ENCODE measurements around the gene EDARADD. TPM values are rescaled to one million over a fixed set of nuclear protein-coding genes. Genes with fewer than 3 reads are reported as not detected.
A peak's percentile ranks its signal among the peaks of the same experiment; 100 is the strongest.

EDARADD gene
- total RNA-seq, 1 experiment from 2014 or later, result 3.8 TPM

- H3K4me1 ChIP-seq, result peaks cover 25% of the 10 kb centered on the region
- H3K27ac ChIP-seq, result no peak overlapping the region; the same call in 1 of the 2 replicates
- no peaks in the 10 kb centered on the region for H3K36me3 ChIP-seq
- DNase-seq, result no peak
- H3K27me3 ChIP-seq, result no peaks in the 10 kb centered on the region
- H3K9me3 ChIP-seq (replicated peaks), result no peaks in the 10 kb centered on the region
- H3K4me3 ChIP-seq, result no peak overlapping the region
These were observed 124.2 kb downstream of the EDARADD start for GRCh38 chr1:236518322-236518721.

- peaks cover 18% of the 10 kb centered on the region for H3K4me1 ChIP-seq
- H3K27me3 ChIP-seq, result no peaks in the 10 kb centered on the region
- no peaks in the 10 kb centered on the region for H3K9me3 ChIP-seq (replicated peaks)
- no peak overlapping the region for H3K4me3 ChIP-seq
- H3K27ac ChIP-seq, result peak overlapping the region; percentile 35; the same call in 1 of the 2 replicates
- H3K36me3 ChIP-seq, result no peaks in the 10 kb centered on the region
- DNase-seq, result peak; percentile 31 to 50
These were observed 126.4 kb downstream of the EDARADD start for GRCh38 chr1:236520445-236521005.

- DNase-seq, result no peak
- Histone ChIP-seq H3K9me3 (replicated peaks) (no peaks in the 10 kb centered on the region), H3K4me3 (peak overlapping the region; percentile 58), H3K27me3 (no peaks in the 10 kb centered on the region), H3K4me1 (peaks cover 2% of the 10 kb centered on the region; the same call in 1 of the 2 replicates), H3K36me3 (no peaks in the 10 kb centered on the region), H3K27ac (peak overlapping the region; percentile 40; the same call in 1 of the 2 replicates)
These were observed 129.0 kb downstream of the EDARADD start for GRCh38 chr1:236522937-236523703.

GRCh38 chr1:236523704-236524141, 129.6 kb downstream of the EDARADD start, which contains the start of gene LGALS8:
Gene LGALS8, plus strand, starts transcription at chr1:236523982. Its CDS starts 2,089 bp downstream, at chr1:236526071.
- H3K27ac ChIP-seq, result peak within 1 kb of the TSS; percentile 40
- H3K4me1 ChIP-seq, result no peaks in the 10 kb centered on the region
- DNase-seq, result peak; percentile 50 to 51
- peak within 1 kb of the TSS; percentile 58 for H3K4me3 ChIP-seq
- H3K27me3 ChIP-seq, result no peaks in the 10 kb centered on the region
- no peaks in the 10 kb centered on the region for H3K36me3 ChIP-seq
- no peaks in the 10 kb centered on the region for H3K9me3 ChIP-seq (replicated peaks)

GRCh38 chr1:236524142-236524894, 130.2 kb downstream of the EDARADD start:
- Histone ChIP-seq H3K4me3 (peak overlapping the region; percentile 58), H3K4me1 (no peaks in the 10 kb centered on the region), H3K27me3 (no peaks in the 10 kb centered on the region), H3K27ac (peak overlapping the region; percentile 40), H3K9me3 (replicated peaks) (no peaks in the 10 kb centered on the region), H3K36me3 (no peaks in the 10 kb centered on the region)
- DNase-seq, result peak; percentile 38 to 47

GRCh38 chr1:236524895-236525184, 130.8 kb downstream of the EDARADD start:
- Histone ChIP-seq H3K4me1 (no peaks in the 10 kb centered on the region), H3K27me3 (no peaks in the 10 kb centered on the region), H3K36me3 (no peaks in the 10 kb centered on the region), H3K4me3 (peak overlapping the region; percentile 58), H3K27ac (peak overlapping the region; percentile 40), H3K9me3 (replicated peaks) (no peaks in the 10 kb centered on the region)
- no peak for DNase-seq

- no peaks in the 10 kb centered on the region for H3K9me3 ChIP-seq (replicated peaks)
- DNase-seq, result no peak
These were observed 132.0 kb downstream of the EDARADD start for GRCh38 chr1:236526079-236526478.

GRCh38 chr1:236530286-236530685, 136.2 kb downstream of the EDARADD start:
- Histone ChIP-seq H3K4me1 (peaks cover 6% of the 10 kb centered on the region), H3K36me3 (no peaks in the 10 kb centered on the region)
- DNase-seq, result no peak

More at GRCh38 chr1:236526079-236526478, 132.0 kb downstream of the EDARADD start:
- Histone ChIP-seq H3K4me3 (no peak overlapping the region), H3K27ac (no peak overlapping the region), H3K27me3 (no peaks in the 10 kb centered on the region), H3K4me1 (no peaks in the 10 kb centered on the region), H3K36me3 (no peaks in the 10 kb centered on the region)

GRCh38 chr1:236530959-236531358, 136.9 kb downstream of the EDARADD start:
- H3K36me3 ChIP-seq, result no peaks in the 10 kb centered on the region
- no peak overlapping the region for H3K27ac ChIP-seq
- H3K4me1 ChIP-seq, result peaks cover 8% of the 10 kb centered on the region
- H3K9me3 ChIP-seq (replicated peaks), result no peaks in the 10 kb centered on the region
- no peak overlapping the region for H3K4me3 ChIP-seq
- H3K27me3 ChIP-seq, result no peaks in the 10 kb centered on the region
- DNase-seq, result no peak

More at GRCh38 chr1:236530286-236530685, 136.2 kb downstream of the EDARADD start:
- Histone ChIP-seq H3K27ac (no peak overlapping the region), H3K27me3 (no peaks in the 10 kb centered on the region), H3K4me3 (no peak overlapping the region), H3K9me3 (replicated peaks) (no peaks in the 10 kb centered on the region)

GRCh38 chr1:236532850-236533249, 138.8 kb downstream of the EDARADD start:
- no peaks in the 10 kb centered on the region for H3K27me3 ChIP-seq
- no peaks in the 10 kb centered on the region for H3K9me3 ChIP-seq (replicated peaks)
- DNase-seq, result no peak
- H3K4me1 ChIP-seq, result peaks cover 8% of the 10 kb centered on the region
- H3K4me3 ChIP-seq, result no peak overlapping the region
- H3K27ac ChIP-seq, result no peak overlapping the region
- H3K36me3 ChIP-seq, result no peaks in the 10 kb centered on the region

- DNase-seq, result no peak
- no peaks in the 10 kb centered on the region for H3K9me3 ChIP-seq (replicated peaks)
- no peak overlapping the region for H3K4me3 ChIP-seq
- peaks cover 8% of the 10 kb centered on the region for H3K4me1 ChIP-seq
- no peaks in the 10 kb centered on the region for H3K27me3 ChIP-seq
- H3K27ac ChIP-seq, result no peak overlapping the region
- no peaks in the 10 kb centered on the region for H3K36me3 ChIP-seq
These were observed 140.1 kb downstream of the EDARADD start for GRCh38 chr1:236534151-236534651.

Other genes starting within 250 kb of the EDARADD start
- gene ERO1B, start 112.3 kb upstream of the EDARADD start, total RNA-seq (2014; rRNA removed; shearing (Covaris generic)), result 2.3 and 3.6 TPM in 2 replicates
- gene LGALS8, start 129.7 kb downstream of the EDARADD start, total RNA-seq (2014; rRNA removed; shearing (Covaris generic)), result 13.3 and 15.0 TPM in 2 replicates
- gene HEATR1, start 210.2 kb downstream of the EDARADD start, total RNA-seq (2014; rRNA removed; shearing (Covaris generic)), result 53.4 and 55.1 TPM in 2 replicates